ENCODE data around the gene LRRC43.

GRCh38 chr12:122227341-122227740 is 44.4 kb downstream of the LRRC43 start:
- TF ChIP-seq MAX (IDR thresholded peaks at IDR 0.05) (no peak), CEBPB (IDR thresholded peaks at IDR 0.05) (no peak), NR3C1 (IDR thresholded peaks at IDR 0.05) (no peak), CTCF (IDR thresholded peaks at IDR 0.05) (no peak), EP300 (IDR thresholded peaks at IDR 0.05) (no peak), RAD21 (conservative IDR thresholded peaks at IDR 0.05 in 1 of 2, IDR thresholded peaks at IDR 0.05 in 1 of 2) (no peak), RNF2 (IDR thresholded peaks at IDR 0.05; ENCODE audit: borderline replicate concordance, low read depth) (no peak)
